PC-3 (cell line): Measurements from ENCODE around the gene VPS8. TPM values are rescaled to one million over a fixed set of nuclear protein-coding genes. Genes with fewer than 3 reads are reported as not detected.

Experiments used
- ATAC-seq: fragments of 200-7000 bp; cut with Tn5 transposase; 2 replicates; pipeline ENCODE4 v1.9.1; 2020; ENCODE audit warnings: mild to moderate bottlenecking, moderate library complexity
- BruUV-seq: library from RNA; stranded (reverse); fragments of 400-500 nt; replicated peaks from 2 replicates; lab custom pipeline; 2021; lab: Mats Ljungman, UMichigan
- CTCF ChIA-PET: fragments of 300-600 bp; sonication (Branson Sonifier 250); formaldehyde crosslinking; loops from one replicate; lab custom pipeline; 2022; ENCODE audit warnings: antibody characterized with exemption; lab: Charles Lee
- POLR2A ChIA-PET: fragments of 300-600 bp; sonication (Branson Sonifier 250); formaldehyde crosslinking; loops from one replicate; lab custom pipeline; 2022; ENCODE audit warnings: antibody characterized with exemption; ENCODE audit not compliant: unreplicated experiment; lab: Charles Lee
- DNase-seq: peaks from one replicate; pipeline ENCODE4 v3.0.0-alpha.2; 2015
- H2AFZ ChIP-seq: fragments of 300-600 bp; sonication (generic); 2 replicates; pipeline ENCODE4 v1.6.0; 2016; ENCODE audit warnings: antibody characterized with exemption, low read length
- H3F3A ChIP-seq: fragments of 300-600 bp; sonication (generic); one replicate; pipeline ENCODE4 v1.6.0; 2017; ENCODE audit warnings: antibody characterized with exemption, low read length, control low read depth, mild to moderate bottlenecking; ENCODE audit not compliant: unreplicated experiment
- H3K27ac ChIP-seq: fragments of 300-600 bp; sonication (generic); 2 replicates; pipeline ENCODE4 v1.5.1; 2016; ENCODE audit warnings: mild to moderate bottlenecking, low read length
- H3K27me3 ChIP-seq: fragments of 300-600 bp; sonication (generic); 2 replicates; pipeline ENCODE4 v1.6.1; 2016; ENCODE audit warnings: low read length, mixed read lengths
- H3K36me3 ChIP-seq: fragments of 300-600 bp; sonication (generic); 2 replicates; pipeline ENCODE4 v1.6.1; 2016; ENCODE audit warnings: low read depth, mixed run types, low read length, mixed read lengths
- H3K4me1 ChIP-seq: fragments of 300-600 bp; sonication (generic); 2 replicates; pipeline ENCODE4 v1.5.1; 2016; ENCODE audit warnings: low read length; ENCODE audit not compliant: insufficient read depth
- H3K4me2 ChIP-seq: fragments of 300-600 bp; sonication (generic); 2 replicates; pipeline ENCODE4 v1.6.0; 2016; ENCODE audit warnings: low read length
- H3K4me3 ChIP-seq: fragments of 300-600 bp; sonication (generic); 2 replicates; pipeline ENCODE4 v1.5.1; 2016; ENCODE audit warnings: mild to moderate bottlenecking, low read length, mixed read lengths
- H3K79me2 ChIP-seq: fragments of 300-600 bp; sonication (generic); 2 replicates; pipeline ENCODE4 v1.6.1; 2017; ENCODE audit warnings: low read length, mixed read lengths
- H3K9ac ChIP-seq: fragments of 300-600 bp; sonication (generic); 2 replicates; pipeline ENCODE4 v1.6.0; 2016; ENCODE audit warnings: mild to moderate bottlenecking, low read length
- H3K9me2 ChIP-seq: fragments of 300-600 bp; sonication (generic); replicated peaks from 2 replicates; pipeline ENCODE4 v1.6.1; 2016; ENCODE audit warnings: mixed run types, low read length, mixed read lengths
- H3K9me3 ChIP-seq: fragments of 300-600 bp; sonication (generic); 2 replicates; pipeline ENCODE4 v1.6.1; 2016; ENCODE audit warnings: low read length, mixed read lengths
- H4K20me1 ChIP-seq: fragments of 300-600 bp; sonication (generic); 2 replicates; pipeline ENCODE4 v1.6.1; 2016; ENCODE audit warnings: low read length, mixed read lengths
- CTCF ChIP-seq: fragments of 300-600 bp; sonication (generic); conservative IDR thresholded peaks from 2 replicates; pipeline ENCODE4 v1.5.1; 2017; ENCODE audit warnings: antibody characterized with exemption, low read depth, mild to moderate bottlenecking, low read length
- EZH2 ChIP-seq: fragments of 300-600 bp; sonication (generic); IDR thresholded peaks from one replicate; pipeline ENCODE4 v1.6.1; 2017; ENCODE audit warnings: antibody characterized with exemption, mild to moderate bottlenecking, low read length; ENCODE audit not compliant: unreplicated experiment
- EZH2phosphoT487 ChIP-seq: fragments of 300-600 bp; sonication (generic); IDR thresholded peaks from 2 replicates; pipeline ENCODE4 v1.6.1; 2018; ENCODE audit warnings: mild to moderate bottlenecking, antibody characterized with exemption, low read length, borderline replicate concordance
- intact Hi-C: fragments of 100-400 bp; cut with micrococcal nuclease; formaldehyde crosslinking; loops from 2 replicates; pipeline ENCODE4 v1.9.0; 2023
- total RNA-seq: library from RNA; depleted of rRNA; stranded (reverse); fragments of >200 nt; gene quantifications from 2 replicates; pipeline ENCODE4 v1.2.3, GENCODE V29; 2014

Gene VPS8
- total RNA-seq, 1 experiment from 2014 or later: 38.0 TPM

GRCh38 chr3:185089751-185090150 is 277.8 kb downstream of the VPS8 start:
- no TSS peak for BruUV-seq
- no peaks in the 10 kb centered on the region for H3K9me2 ChIP-seq
- H3K27ac ChIP-seq: no peak overlapping the region
- no peak overlapping the region for H3K4me3 ChIP-seq
- no peak overlapping the region for H2AFZ ChIP-seq
- peaks cover 65% of the 10 kb centered on the region for H3K27me3 ChIP-seq
- DNase-seq: no peak
- TF ChIP-seq CTCF (no peak), EZH2 (no peak), EZH2phosphoT487 (no peak)
- no peaks in the 10 kb centered on the region for H3F3A ChIP-seq
- H4K20me1 ChIP-seq: no peaks in the 10 kb centered on the region
- no peaks in the 10 kb centered on the region for H3K79me2 ChIP-seq
- intact Hi-C loops: loop anchor here (5.0 kb wide), 1 partner anchor 88 kb away; no protein-coding TSS in a partner anchor
- H3K36me3 ChIP-seq: no peaks in the 10 kb centered on the region
- H3K4me1 ChIP-seq: no peaks in the 10 kb centered on the region
- no peak overlapping the region for H3K9ac ChIP-seq
- peak; percentile 48 for ATAC-seq
- no peaks in the 10 kb centered on the region for H3K9me3 ChIP-seq
- H3K4me2 ChIP-seq: no peak overlapping the region
- POLR2A ChIA-PET: no interaction called here
- CTCF ChIA-PET: no interaction called here

- Histone ChIP-seq H3K9me3 (no peaks in the 10 kb centered on the region), H3F3A (no peaks in the 10 kb centered on the region), H2AFZ (no peak overlapping the region), H3K36me3 (no peaks in the 10 kb centered on the region), H3K9ac (no peak overlapping the region), H3K9me2 (no peaks in the 10 kb centered on the region), H3K4me2 (no peak overlapping the region), H3K79me2 (no peaks in the 10 kb centered on the region), H3K4me3 (no peak overlapping the region), H3K4me1 (no peaks in the 10 kb centered on the region), H3K27me3 (peaks cover 65% of the 10 kb centered on the region), H4K20me1 (no peaks in the 10 kb centered on the region), H3K27ac (no peak overlapping the region)
- intact Hi-C loops: no loop called here
- BruUV-seq: no TSS peak
- DNase-seq (no peak), ATAC-seq (no peak)
- ChIA-PET POLR2A (no interaction called here), CTCF (no interaction called here)
- TF ChIP-seq CTCF (no peak), EZH2 (no peak), EZH2phosphoT487 (no peak)
Measured at GRCh38 chr3:185090811-185091210, 278.8 kb downstream of the VPS8 start.

- ChIA-PET CTCF (no interaction called here), POLR2A (no interaction called here)
- H3K27ac ChIP-seq: no peak overlapping the region
- no peaks in the 10 kb centered on the region for H3K36me3 ChIP-seq
- H3K79me2 ChIP-seq: no peaks in the 10 kb centered on the region
- H3K9me2 ChIP-seq: no peaks in the 10 kb centered on the region
- no peak overlapping the region for H2AFZ ChIP-seq
- H3F3A ChIP-seq: no peaks in the 10 kb centered on the region
- no peaks in the 10 kb centered on the region for H3K4me1 ChIP-seq
- BruUV-seq: no TSS peak
- H3K9ac ChIP-seq: no peak overlapping the region
- H3K4me2 ChIP-seq: no peak overlapping the region
- no peak for DNase-seq
- H4K20me1 ChIP-seq: no peaks in the 10 kb centered on the region
- H3K9me3 ChIP-seq: no peaks in the 10 kb centered on the region
- intact Hi-C loops: no loop called here
- ATAC-seq: no peak
- no peak overlapping the region for H3K4me3 ChIP-seq
- peaks cover 67% of the 10 kb centered on the region for H3K27me3 ChIP-seq
- TF ChIP-seq EZH2phosphoT487: no peak
- TF ChIP-seq EZH2: no peak
- no peak for TF ChIP-seq CTCF
Measured at GRCh38 chr3:185093116-185093515, 281.1 kb downstream of the VPS8 start.
